Neural crest cell (in vitro differentiated cells): ENCODE measurements around the gene EXOC3L1. TPM values are rescaled to one million over a fixed set of nuclear protein-coding genes. Genes with fewer than 3 reads are reported as not detected.

ENCODE experiments used
- DNase-seq: peaks from one replicate; pipeline ENCODE4 v3.0.0; 2021; ENCODE audit warnings: low read depth, mixed read lengths, low spot score
- H3K27ac Mint-ChIP-seq: one replicate; pipeline ENCODE4 v1.8.0; 2021; ENCODE audit warnings: mild to moderate bottlenecking, mixed read lengths; ENCODE audit not compliant: unreplicated experiment
- H3K27me3 Mint-ChIP-seq: 2 replicates; pipeline ENCODE4 v1.8.0; 2021; ENCODE audit warnings: low read depth, mild to moderate bottlenecking, mixed read lengths
- H3K36me3 Mint-ChIP-seq: 2 replicates; pipeline ENCODE4 v1.8.0; 2021; ENCODE audit warnings: low read depth, mild to moderate bottlenecking, mixed read lengths
- H3K4me1 Mint-ChIP-seq: 2 replicates; pipeline ENCODE4 v1.8.0; 2021; ENCODE audit warnings: mixed read lengths
- H3K4me3 Mint-ChIP-seq: one replicate; pipeline ENCODE4 v1.8.0; 2021; ENCODE audit warnings: mild to moderate bottlenecking, mixed read lengths
- H3K9me3 Mint-ChIP-seq: 2 replicates; pipeline ENCODE4 v1.8.0; 2021; ENCODE audit warnings: mixed read lengths
- total RNA-seq: library from RNA; stranded (reverse); gene quantifications from 2 replicates; pipeline ENCODE4 v1.2.1, GENCODE V29; 2021
- TF ChIP-seq, protein P1 (sequence below): fragments of 200-600 bp; sonication (generic); conservative IDR thresholded peaks from 2 replicates; pipeline ENCODE4 v1.5.0; 2021; ENCODE audit warnings: antibody characterized with exemption, mild to moderate bottlenecking

EXOC3L1 gene
- total RNA-seq, 1 donor from 2014 or later = 0.44 TPM

- peaks cover 46% of the 10 kb centered on the region for H3K27me3 Mint-ChIP-seq
- H3K4me3 Mint-ChIP-seq = no peak overlapping the region
- H3K36me3 Mint-ChIP-seq = peaks cover 13% of the 10 kb centered on the region
- peak; percentile 54 for DNase-seq
- no peaks in the 10 kb centered on the region for H3K9me3 Mint-ChIP-seq
- TF ChIP-seq, protein P1, sequence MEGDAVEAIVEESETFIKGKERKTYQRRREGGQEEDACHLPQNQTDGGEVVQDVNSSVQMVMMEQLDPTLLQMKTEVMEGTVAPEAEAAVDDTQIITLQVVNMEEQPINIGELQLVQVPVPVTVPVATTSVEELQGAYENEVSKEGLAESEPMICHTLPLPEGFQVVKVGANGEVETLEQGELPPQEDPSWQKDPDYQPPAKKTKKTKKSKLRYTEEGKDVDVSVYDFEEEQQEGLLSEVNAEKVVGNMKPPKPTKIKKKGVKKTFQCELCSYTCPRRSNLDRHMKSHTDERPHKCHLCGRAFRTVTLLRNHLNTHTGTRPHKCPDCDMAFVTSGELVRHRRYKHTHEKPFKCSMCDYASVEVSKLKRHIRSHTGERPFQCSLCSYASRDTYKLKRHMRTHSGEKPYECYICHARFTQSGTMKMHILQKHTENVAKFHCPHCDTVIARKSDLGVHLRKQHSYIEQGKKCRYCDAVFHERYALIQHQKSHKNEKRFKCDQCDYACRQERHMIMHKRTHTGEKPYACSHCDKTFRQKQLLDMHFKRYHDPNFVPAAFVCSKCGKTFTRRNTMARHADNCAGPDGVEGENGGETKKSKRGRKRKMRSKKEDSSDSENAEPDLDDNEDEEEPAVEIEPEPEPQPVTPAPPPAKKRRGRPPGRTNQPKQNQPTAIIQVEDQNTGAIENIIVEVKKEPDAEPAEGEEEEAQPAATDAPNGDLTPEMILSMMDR = peak; percentile 37
- no peak overlapping the region for H3K27ac Mint-ChIP-seq
- peaks cover 4% of the 10 kb centered on the region for H3K4me1 Mint-ChIP-seq
Measured at GRCh38 chr16:67150047-67150832, 39.7 kb downstream of the EXOC3L1 start.

DNA sequence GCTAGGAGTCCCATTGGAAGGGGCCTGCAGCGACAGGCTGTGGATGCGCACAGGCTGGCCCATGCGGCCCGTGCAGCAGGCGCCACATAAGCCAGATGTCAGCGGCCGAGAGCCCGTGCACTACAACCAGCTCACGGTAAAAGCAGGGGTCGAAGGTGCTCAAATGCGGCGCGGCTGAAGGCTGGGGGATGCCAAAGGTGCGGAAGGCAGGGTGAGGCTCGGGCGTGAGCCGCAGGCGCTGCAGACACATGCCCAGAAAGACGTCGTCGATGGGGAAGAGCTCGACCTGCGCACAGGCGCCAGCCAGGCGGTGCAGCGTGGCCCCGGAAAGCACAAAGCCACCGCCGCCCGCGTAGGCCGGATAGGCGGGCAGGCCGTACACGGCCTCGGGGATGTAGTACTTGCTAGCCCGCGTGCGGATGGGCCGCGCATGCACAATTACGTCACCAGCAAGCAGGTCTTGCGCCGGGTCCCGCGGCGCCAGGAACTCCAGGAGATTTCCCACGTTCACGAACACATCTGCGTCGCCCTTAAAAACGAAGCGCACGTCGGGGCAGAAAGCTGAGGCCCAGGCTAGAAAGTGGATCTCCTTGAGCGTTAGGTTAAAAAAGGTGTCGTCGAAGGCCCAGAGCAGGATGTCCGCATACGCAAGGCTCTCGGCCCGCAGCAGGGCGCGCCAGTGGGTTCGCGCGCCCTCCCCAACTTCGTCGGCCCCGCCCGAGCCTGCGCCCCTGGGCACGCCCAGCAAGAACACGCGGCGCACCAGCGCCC lies 40.5 kb downstream of the EXOC3L1 start:
- H3K27me3 Mint-ChIP-seq = peaks cover 43% of the 10 kb centered on the region
- no peak overlapping the region for H3K27ac Mint-ChIP-seq
- H3K4me1 Mint-ChIP-seq = peaks cover 4% of the 10 kb centered on the region
- no peaks in the 10 kb centered on the region for H3K9me3 Mint-ChIP-seq
- H3K4me3 Mint-ChIP-seq = peak overlapping the region; percentile 25
- TF ChIP-seq, protein P1 = no peak
- no peak for DNase-seq
- peaks cover 16% of the 10 kb centered on the region for H3K36me3 Mint-ChIP-seq

DNA sequence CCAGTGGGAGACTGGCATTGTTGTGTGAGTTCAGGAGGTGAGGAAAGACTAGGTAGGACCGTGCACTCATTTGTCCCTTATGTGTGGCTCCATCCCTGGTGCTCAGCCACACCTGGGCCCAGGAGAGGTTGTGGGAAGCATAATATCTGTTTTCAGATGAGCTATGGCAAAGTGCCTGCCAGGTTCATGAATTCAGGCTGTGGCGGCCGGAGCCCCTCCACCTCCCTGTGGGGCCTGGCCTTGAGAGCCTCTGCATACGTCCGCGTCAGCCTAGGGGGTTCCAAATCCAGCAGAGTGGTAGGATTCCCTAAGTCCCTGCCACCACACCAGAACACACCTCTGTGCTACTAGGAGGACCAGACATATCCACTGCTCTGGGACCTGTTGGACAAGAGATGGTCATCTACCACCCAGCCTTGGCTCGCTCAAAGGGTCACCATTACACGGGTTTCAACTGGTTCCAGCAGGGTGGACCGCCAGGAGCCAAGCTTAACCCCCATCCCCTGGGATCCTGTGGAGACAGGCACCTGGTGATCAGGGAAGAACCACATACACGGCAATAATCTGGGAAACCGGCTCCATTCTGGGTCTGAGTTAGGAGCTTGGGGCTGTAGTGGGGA lies 41.2 kb downstream of the EXOC3L1 start:
- Mint-ChIP-seq H3K36me3 (peaks cover 17% of the 10 kb centered on the region), H3K4me3 (peak overlapping the region; percentile 25), H3K9me3 (no peaks in the 10 kb centered on the region), H3K27me3 (peaks cover 36% of the 10 kb centered on the region), H3K4me1 (peaks cover 4% of the 10 kb centered on the region), H3K27ac (no peak overlapping the region)
- TF ChIP-seq, protein P1 = no peak
- DNase-seq = no peak

- peaks cover 30% of the 10 kb centered on the region for H3K27me3 Mint-ChIP-seq
- no peak overlapping the region for H3K27ac Mint-ChIP-seq
- H3K4me3 Mint-ChIP-seq = peak overlapping the region; percentile 25
- H3K4me1 Mint-ChIP-seq = peaks cover 4% of the 10 kb centered on the region
- TF ChIP-seq, protein P1 = no peak
- DNase-seq = no peak
- H3K36me3 Mint-ChIP-seq = peaks cover 17% of the 10 kb centered on the region
- no peaks in the 10 kb centered on the region for H3K9me3 Mint-ChIP-seq
Measured at GRCh38 chr16:67148221-67148620, 41.7 kb downstream of the EXOC3L1 start.

DNA sequence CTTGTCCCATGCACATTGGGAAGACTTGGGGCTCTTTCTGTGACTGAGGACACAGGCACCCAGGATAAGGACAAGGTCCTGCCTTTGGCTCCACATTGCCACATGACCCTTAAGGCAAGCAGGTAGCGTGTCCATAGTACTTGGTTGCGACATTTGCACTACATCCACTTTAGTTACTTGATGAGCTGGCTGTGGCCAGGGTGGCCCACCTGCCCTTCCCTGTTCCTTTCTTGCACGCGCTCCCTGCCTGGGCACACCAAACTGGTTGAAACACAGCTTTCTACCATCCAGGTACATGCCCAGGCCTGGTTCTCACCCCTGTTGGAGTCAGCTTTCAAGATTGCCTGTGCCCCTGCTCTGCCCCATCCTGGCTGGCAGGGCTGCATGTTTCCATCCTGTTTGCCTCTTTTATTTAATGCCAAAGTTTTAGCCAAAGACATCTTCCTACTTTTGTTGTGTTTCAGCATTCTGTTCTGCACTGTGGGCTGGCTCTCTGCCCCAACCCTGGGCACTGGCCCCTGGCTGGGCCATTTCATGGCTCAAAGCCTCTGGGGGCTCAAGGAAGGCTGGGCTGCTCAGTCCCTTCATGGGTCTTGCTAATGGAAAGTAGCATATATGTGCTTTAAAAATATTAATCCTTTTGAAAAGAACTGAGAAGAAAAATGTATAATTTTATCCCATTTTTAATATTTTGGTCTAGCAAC lies 42.3 kb downstream of the EXOC3L1 start:
- H3K4me3 Mint-ChIP-seq = peak overlapping the region; percentile 3
- TF ChIP-seq, protein P1 = no peak
- DNase-seq = no peak

More for the DNA sequence above, 42.3 kb downstream of the EXOC3L1 start:
- Mint-ChIP-seq H3K36me3 (peaks cover 21% of the 10 kb centered on the region), H3K27ac (no peak overlapping the region), H3K9me3 (no peaks in the 10 kb centered on the region), H3K4me1 (peaks cover 4% of the 10 kb centered on the region), H3K27me3 (peaks cover 24% of the 10 kb centered on the region)
